HEK293 (cell line): ENCODE data around the gene CDC25C.
A peak's percentile ranks its signal among the peaks of the same experiment; 100 is the strongest.
"Not testable (repeated sequence)": the region's sequence is repeated elsewhere in the genome, so short reads cannot be mapped to it uniquely, and the experiment has no call there.

Experiments used
- CTCF ChIA-PET: fragments of 350-600 bp; formaldehyde crosslinking; extraction: SDS; loops from one replicate; lab custom pipeline; 2021; ENCODE audit warnings: antibody characterized with exemption; lab: Yijun Ruan, JAX
- POLR2A ChIA-PET: fragments of 300-600 bp; formaldehyde crosslinking; extraction: SDS; loops from one replicate; lab custom pipeline; 2020; ENCODE audit warnings: antibody characterized with exemption, inconsistent platforms; lab: Yijun Ruan, JAX
- H3K27ac ChIP-seq: fragments of 200-500 bp; sonication (Bioruptor generic); 2 replicates; pipeline ENCODE4 v1.5.1; 2014; ENCODE audit warnings: low read depth, low read length, control low read depth, inconsistent platforms; ENCODE audit errors: extremely low read depth
- H3K36me3 ChIP-seq, 2 experiments: fragments of 200-500 bp in 1 of 2; sonication (Bioruptor generic) in 1 of 2; 1 replicate in 1 of 2; 2 replicates in 1 of 2; pipeline ENCODE4 v1.5.1; 2014 to 2017; ENCODE audit warnings: inconsistent platforms in 2 of 2, low read length in 2 of 2; ENCODE audit not compliant: control insufficient read depth in 2 of 2, insufficient read depth in 1 of 2
- H3K4me1 ChIP-seq: fragments of 200-500 bp; sonication (Bioruptor generic); 2 replicates; pipeline ENCODE4 v1.5.1; 2014; ENCODE audit warnings: mild to moderate bottlenecking, low read length, inconsistent platforms; ENCODE audit not compliant: control insufficient read depth, insufficient read depth
- H3K4me3 ChIP-seq: 2 replicates; pipeline ENCODE4 v1.5.1; 2011; ENCODE audit warnings: low read depth, mild to moderate bottlenecking, control low read depth, low read length, moderate library complexity
- H3K9me3 ChIP-seq: fragments of 200-500 bp; sonication (Bioruptor generic); 2 replicates; pipeline ENCODE4 v1.5.1; 2014; ENCODE audit warnings: low read depth, low read length, inconsistent platforms; ENCODE audit not compliant: control insufficient read depth, insufficient read depth
- GLIS2 ChIP-seq: fragments of 450-650 bp; formaldehyde crosslinking; IDR thresholded peaks from 2 replicates; pipeline ENCODE4 v1.5.1; 2016; ENCODE audit warnings: missing biosample characterization, missing genetic modification characterization
- OSR2 ChIP-seq: fragments of 450-650 bp; formaldehyde crosslinking; IDR thresholded peaks from 2 replicates; pipeline ENCODE4 v1.5.1; 2016; ENCODE audit warnings: missing biosample characterization, missing genetic modification characterization
- PRDM1 ChIP-seq: fragments of 450-650 bp; formaldehyde crosslinking; IDR thresholded peaks from 2 replicates; pipeline ENCODE4; 2016; ENCODE audit warnings: missing biosample characterization, missing genetic modification characterization
- SCRT1 ChIP-seq: fragments of 450-650 bp; formaldehyde crosslinking; IDR thresholded peaks from 2 replicates; pipeline ENCODE4 v1.5.1; 2016; ENCODE audit warnings: missing biosample characterization, missing genetic modification characterization, borderline replicate concordance
- SP2 ChIP-seq: fragments of 450-650 bp; formaldehyde crosslinking; IDR thresholded peaks from 2 replicates; pipeline ENCODE4 v1.5.1; 2016; ENCODE audit warnings: missing biosample characterization, missing genetic modification characterization
- SP7 ChIP-seq: fragments of 450-650 bp; formaldehyde crosslinking; IDR thresholded peaks from 2 replicates; pipeline ENCODE4 v1.5.1; 2016; ENCODE audit warnings: missing biosample characterization, missing genetic modification characterization
- ZBTB17 ChIP-seq: fragments of 450-650 bp; formaldehyde crosslinking; IDR thresholded peaks from 2 replicates; pipeline ENCODE4 v1.5.1; 2016; ENCODE audit warnings: missing biosample characterization, missing genetic modification characterization
- ZBTB20 ChIP-seq: fragments of 450-650 bp; formaldehyde crosslinking; IDR thresholded peaks from 2 replicates; pipeline ENCODE4 v1.5.1; 2016; ENCODE audit warnings: missing biosample characterization, missing genetic modification characterization
- ZEB2 ChIP-seq: fragments of 450-650 bp; formaldehyde crosslinking; IDR thresholded peaks from 2 replicates; pipeline ENCODE4 v1.5.1; 2016; ENCODE audit warnings: missing biosample characterization, missing genetic modification characterization
- ZNF10 ChIP-seq: fragments of 450-650 bp; formaldehyde crosslinking; IDR thresholded peaks from 2 replicates; pipeline ENCODE4 v1.5.1; 2017; ENCODE audit warnings: missing biosample characterization, missing genetic modification characterization
- ZNF335 ChIP-seq: fragments of 450-650 bp; formaldehyde crosslinking; conservative IDR thresholded peaks from 2 replicates; pipeline ENCODE4 v1.5.1; 2016; ENCODE audit warnings: missing biosample characterization, missing genetic modification characterization
- ZNF366 ChIP-seq: fragments of 450-650 bp; formaldehyde crosslinking; conservative IDR thresholded peaks from 2 replicates; pipeline ENCODE4 v1.5.1; 2016; ENCODE audit warnings: missing biosample characterization, missing genetic modification characterization
- ZNF398 ChIP-seq: fragments of 450-650 bp; formaldehyde crosslinking; IDR thresholded peaks from 2 replicates; pipeline ENCODE4 v1.5.1; 2017; ENCODE audit warnings: missing biosample characterization, missing genetic modification characterization
- ZNF660 ChIP-seq: fragments of 450-650 bp; IDR thresholded peaks from 2 replicates; pipeline ENCODE4 v1.5.1; 2018; ENCODE audit warnings: missing biosample characterization, mild to moderate bottlenecking, missing genetic modification characterization
- ZNF692 ChIP-seq: fragments of 450-650 bp; formaldehyde crosslinking; IDR thresholded peaks from 2 replicates; pipeline ENCODE4 v1.5.1; 2016; ENCODE audit warnings: missing biosample characterization, missing genetic modification characterization

The CDC25C gene

GRCh38 chr5:138334867-138335447 is 3.4 kb upstream of the CDC25C start:
- CTCF ChIA-PET: interaction anchor here (17.0 kb wide), 1 partner anchor 17 kb away, joined by 273 read pairs; the partner anchor contains the start of gene KDM3B

GRCh38 chr5:138330813-138331448 is 673 bp downstream of the CDC25C start:
- CTCF ChIA-PET: interaction anchor here (0.6 to 17.0 kb wide), 5 partner anchors 21 to 136 kb away, joined by 3 to 273 read pairs (median 3); partner anchors contain the start of gene KDM3B
- Histone ChIP-seq H3K9me3 (no peaks in the 10 kb centered on the region), H3K4me3 (peak overlapping the region; percentile 78), H3K36me3 (peaks cover 20% of the 10 kb centered on the region in 2 experiments; a peak in 2 of 3 replicates), H3K27ac (peak overlapping the region; percentile 75), H3K4me1 (peaks cover 4% of the 10 kb centered on the region; the same call in 1 of the 2 replicates)
- POLR2A ChIA-PET: interaction anchor here (0.6 to 2.5 kb wide), 14 partner anchors 12 to 212 kb away, joined by 3 to 51 read pairs (median 5); partner anchors contain the start of genes BRD8, CDC23, EGR1 and ETF1
- TF ChIP-seq OSR2 (tag by site-specific recombination): no peak
- TF ChIP-seq ZBTB20 (tag by site-specific recombination): 0 out of 2 replicates have a peak, but pooled peaks have one; percentile 27
- TF ChIP-seq ZNF335 (tag by site-specific recombination): peak; percentile 64

More at GRCh38 chr5:138334867-138335447, 3.4 kb upstream of the CDC25C start:
- Histone ChIP-seq H3K9me3 (no peaks in the 10 kb centered on the region), H3K36me3 (peaks cover 0 to 8% of the 10 kb centered on the region in 2 experiments; a peak in 2 of 3 replicates), H3K27ac (no peak overlapping the region), H3K4me3 (no peak overlapping the region), H3K4me1 (peaks cover 9% of the 10 kb centered on the region)
- POLR2A ChIA-PET: no interaction called here
- TF ChIP-seq ZBTB17 (tag by site-specific recombination) (peak; percentile 92), ZNF660 (tag by site-specific recombination) (0 out of 2 replicates have a peak, but pooled peaks have one; percentile 36), ZNF335 (tag by site-specific recombination) (peak; percentile 77), ZNF10 (tag by site-specific recombination) (0 out of 2 replicates have a peak, but pooled peaks have one; percentile 16), PRDM1 (tag by site-specific recombination) (peak; percentile 38; the same call in 1 of the 2 replicates), SCRT1 (tag by site-specific recombination) (no peak), ZEB2 (tag by site-specific recombination) (0 out of 2 replicates have a peak, but pooled peaks have one; percentile 16), ZNF398 (tag by site-specific recombination) (no peak), ZNF366 (tag by site-specific recombination) (peak; percentile 51), ZBTB20 (tag by site-specific recombination) (peak; percentile 58)

GRCh38 chr5:138318211-138318610 is 13.4 kb downstream of the CDC25C start:
- not testable (repeated sequence) for H3K9me3 ChIP-seq, H3K4me1 ChIP-seq, H3K27ac ChIP-seq, H3K4me3 ChIP-seq
- POLR2A ChIA-PET: interaction anchor here (0.6 kb wide), 1 partner anchor 54 kb away, joined by 3 read pairs; no protein-coding TSS in a partner anchor
- CTCF ChIA-PET: interaction anchor here (0.7 to 1.8 kb wide), 3 partner anchors 34 to 186 kb away, joined by 3 to 6 read pairs (median 3); partner anchors contain the start of gene KDM3B
- peaks cover 48 to 51% of the 10 kb centered on the region in 2 experiments for H3K36me3 ChIP-seq

- Histone ChIP-seq H3K4me1 (no peaks in the 10 kb centered on the region), H3K4me3 (no peak overlapping the region), H3K27ac (no peak overlapping the region), H3K9me3 (no peaks in the 10 kb centered on the region), H3K36me3 (peaks cover 56 to 61% of the 10 kb centered on the region in 2 experiments)
- CTCF ChIA-PET: interaction anchor here (1.8 kb wide), 1 partner anchor 36 kb away, joined by 6 read pairs; the partner anchor contains the start of gene KDM3B
- POLR2A ChIA-PET: no interaction called here
- TF ChIP-seq SP2 (tag by site-specific recombination): peak; percentile 48; the same call in 1 of the 2 replicates
- no peak for TF ChIP-seq GLIS2
- TF ChIP-seq SP7 (tag by site-specific recombination): no peak
- no peak for TF ChIP-seq ZNF692 (tag by site-specific recombination)
These were observed 15.2 kb downstream of the CDC25C start for GRCh38 chr5:138316355-138316754.
